ENCODE measurements around the gene BRD3OS.
"Not testable (repeated sequence)": the region's sequence is repeated elsewhere in the genome, so short reads cannot be mapped to it uniquely, and the experiment has no call there.

Gene BRD3OS

DNA sequence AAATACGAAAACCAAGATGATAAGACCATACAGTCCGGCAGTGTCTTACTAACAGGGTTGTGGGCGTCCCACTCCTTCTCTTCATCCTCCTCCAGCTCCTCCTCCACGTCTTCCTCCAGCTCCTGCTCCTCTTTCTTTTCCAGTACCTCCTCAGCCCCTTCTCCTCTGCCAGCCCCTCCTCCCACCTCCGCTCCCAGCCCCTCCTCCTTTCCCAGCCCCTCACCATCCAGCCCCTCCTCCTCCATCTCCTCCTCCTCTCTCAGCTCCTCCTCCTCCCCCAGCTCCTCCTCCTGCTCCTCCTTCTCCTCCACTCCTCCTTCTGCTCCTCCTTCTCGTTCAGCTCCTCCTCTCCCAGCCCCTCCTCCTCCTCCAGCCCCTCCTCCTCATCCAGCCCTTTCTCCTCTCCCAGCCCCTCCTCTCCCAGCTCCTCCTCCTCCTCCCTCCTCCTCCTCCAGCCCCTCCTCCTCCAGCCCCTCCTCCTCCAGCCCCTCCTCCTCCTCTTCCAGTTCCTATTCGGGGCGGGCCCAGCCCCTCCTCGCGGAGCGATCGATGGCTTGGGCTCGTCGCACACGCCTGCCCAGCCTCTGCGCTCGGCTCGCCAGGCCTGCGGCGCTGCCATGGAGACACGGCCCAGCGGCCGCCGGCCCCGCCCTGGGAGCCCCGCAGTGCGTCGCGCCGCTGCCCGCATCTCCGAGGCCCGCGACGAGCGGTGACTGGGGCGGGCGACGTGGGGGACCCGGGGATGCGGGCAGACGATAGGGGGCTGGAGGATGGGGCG is at the start of gene BRD3OS:
Gene BRD3OS, plus strand, starts transcription at position 654 of the 778 bp plus-strand sequence. CDS start 1,267 bp downstream, outside the sequence.
- peak; percentile 89 for FAIRE-seq

- FAIRE-seq: no peak
These were observed 49.8 kb upstream of the BRD3OS start for GRCh38 chr9:133975511-133975910.

DNA sequence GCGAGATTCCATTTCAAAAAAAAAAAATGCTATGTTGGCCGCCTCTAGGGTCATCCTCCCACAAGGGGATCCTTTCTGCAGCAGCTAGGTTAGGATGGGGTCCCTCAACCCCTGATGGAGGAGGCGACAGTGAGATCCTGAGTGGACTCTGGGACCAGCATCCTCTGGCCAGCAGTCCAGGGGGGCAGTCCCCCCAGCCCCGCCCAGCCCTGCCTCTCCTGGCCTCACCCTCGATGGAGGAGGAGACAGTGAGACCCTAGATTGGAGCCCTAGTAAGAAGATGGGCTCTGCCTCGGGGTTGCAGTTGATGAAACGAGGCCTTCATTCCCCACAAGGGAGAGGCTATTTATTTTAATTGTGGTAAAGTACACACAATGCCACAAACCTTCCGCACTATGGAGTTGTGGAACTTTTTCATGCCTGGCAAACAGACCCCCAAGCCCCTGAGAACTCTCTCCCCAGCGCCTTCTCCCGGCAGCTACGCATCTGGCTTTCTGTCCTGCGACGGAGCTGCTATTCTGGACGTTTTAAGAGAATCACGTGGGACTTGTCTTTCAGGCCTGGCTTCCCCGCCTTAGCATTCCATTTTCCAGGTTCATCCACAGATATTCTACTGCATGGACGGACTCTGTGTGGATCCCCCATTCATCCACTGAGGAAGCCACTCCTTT is 49.0 kb upstream of the BRD3OS start:
- no peak for FAIRE-seq

GRCh38 chr9:133976887-133977286 is 48.4 kb upstream of the BRD3OS start:
- no peak for FAIRE-seq

DNA sequence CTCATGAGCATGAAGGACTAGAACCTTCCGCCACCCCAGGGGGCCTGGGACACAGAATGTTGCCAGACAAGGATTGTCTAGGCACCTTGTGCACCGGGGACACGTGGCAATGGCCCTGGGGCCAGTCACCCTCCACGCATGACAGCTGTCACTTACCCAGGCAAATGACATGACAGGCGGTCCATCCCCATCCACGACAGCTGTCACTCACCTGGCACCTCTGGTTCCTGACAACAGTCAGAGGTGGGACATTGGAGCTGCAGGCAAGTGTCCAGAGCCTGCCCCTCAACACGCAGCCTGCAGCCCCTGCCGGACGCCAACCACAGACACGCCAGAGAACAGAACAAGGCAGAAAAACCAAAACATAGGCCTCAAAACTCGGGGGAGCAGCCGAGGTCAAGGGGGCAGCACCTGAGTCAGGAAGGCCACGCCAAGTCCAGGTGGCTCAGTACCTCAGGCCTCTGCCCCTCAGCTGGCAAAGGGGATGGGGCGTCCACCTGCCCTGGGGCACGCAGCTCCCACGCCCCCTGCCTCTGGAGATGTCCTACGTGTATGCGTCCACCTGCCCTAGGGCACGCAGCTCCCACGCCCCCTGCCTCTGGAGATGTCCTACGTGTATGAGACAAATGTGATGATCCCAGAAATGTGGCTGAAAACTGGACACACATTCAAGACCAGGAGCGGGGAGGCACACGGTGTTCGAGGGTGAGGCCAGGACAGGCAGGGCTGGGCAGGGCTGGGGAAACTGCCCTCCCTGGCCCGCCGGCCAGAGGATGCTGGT is 47.7 kb upstream of the BRD3OS start:
- no peak for FAIRE-seq

DNA sequence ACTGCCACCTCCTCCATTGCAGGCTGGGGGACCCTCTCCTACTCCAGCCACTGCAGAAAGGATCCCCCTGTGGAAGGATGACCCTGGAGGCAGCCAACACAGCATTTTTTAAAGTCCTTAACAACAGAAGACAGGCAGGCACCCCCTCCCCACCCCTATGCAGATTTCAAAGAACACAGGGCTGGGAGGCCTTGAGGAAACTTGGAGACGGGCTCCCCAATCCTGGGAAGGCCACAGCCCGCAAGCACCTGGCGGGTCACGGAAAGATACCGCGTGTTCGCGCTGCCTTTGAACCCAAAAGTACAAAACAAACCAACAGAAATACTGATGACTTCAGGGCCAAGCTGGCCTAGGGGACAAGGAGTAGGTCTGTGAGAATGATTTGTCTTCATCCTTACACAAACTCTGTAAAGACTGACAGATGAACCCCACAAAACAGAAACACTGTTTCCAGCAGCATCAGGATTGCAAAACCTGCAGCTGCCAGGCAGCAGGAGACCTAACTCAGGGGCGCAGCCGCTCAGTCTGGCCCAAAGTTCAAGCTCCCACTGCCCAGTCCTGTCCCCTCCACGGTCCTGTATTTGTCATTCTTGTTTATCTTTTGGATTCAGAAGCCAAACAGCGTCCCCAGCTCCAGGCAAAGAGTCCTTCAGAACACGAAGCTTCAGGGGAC is 46.9 kb upstream of the BRD3OS start:
- FAIRE-seq: no peak

DNA sequence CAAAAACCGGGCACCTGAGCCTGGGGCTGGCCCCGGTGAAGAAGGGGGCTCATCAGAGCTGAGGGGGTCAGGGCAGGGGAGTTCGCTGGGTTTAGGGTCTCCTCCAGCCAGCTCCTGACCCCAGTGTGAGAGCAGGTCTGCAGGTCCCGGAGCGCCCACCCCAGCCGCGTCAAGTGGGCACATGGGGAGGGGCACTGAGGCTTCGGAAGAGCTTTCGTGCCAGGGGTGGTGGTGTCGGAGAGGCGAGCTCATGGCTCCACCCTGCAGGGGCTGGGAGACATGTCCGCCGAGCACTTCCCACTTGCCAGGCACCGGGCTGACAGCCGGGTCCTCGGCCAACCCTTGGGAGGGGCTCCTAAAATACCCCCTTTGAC is 46.4 kb upstream of the BRD3OS start:
- FAIRE-seq: no peak

DNA sequence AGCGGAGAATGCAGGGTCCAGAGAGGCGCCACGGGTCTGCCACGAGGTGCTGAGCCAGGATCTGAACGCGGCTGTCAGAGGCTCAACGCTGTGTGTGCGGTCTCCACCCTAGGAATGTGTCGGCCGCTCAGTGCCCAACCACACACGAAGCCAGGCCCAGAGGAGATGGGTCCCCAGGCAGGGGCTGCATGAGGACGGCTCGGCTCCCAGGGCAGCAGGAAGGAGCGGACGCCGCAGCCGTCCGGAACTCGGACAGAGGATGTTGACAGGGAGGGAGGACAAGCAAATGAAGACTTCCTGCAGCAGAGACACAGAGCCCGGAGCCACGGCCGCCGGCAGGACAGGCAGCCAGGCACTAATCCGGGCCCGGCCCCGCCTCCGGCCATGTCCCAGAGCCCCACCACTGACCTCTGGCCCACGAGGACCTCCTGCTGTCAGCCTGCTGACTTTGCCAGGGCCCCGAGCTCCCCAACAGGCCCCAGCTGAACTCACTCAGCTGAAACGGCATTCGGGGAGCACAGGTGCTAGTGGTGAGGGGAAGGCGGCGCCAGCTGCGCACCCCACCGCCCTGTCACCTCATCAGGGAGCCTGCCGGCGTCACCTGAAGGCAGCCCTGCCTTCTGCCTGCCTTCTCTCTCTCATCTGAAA is 45.9 kb upstream of the BRD3OS start:
- FAIRE-seq: no peak

DNA sequence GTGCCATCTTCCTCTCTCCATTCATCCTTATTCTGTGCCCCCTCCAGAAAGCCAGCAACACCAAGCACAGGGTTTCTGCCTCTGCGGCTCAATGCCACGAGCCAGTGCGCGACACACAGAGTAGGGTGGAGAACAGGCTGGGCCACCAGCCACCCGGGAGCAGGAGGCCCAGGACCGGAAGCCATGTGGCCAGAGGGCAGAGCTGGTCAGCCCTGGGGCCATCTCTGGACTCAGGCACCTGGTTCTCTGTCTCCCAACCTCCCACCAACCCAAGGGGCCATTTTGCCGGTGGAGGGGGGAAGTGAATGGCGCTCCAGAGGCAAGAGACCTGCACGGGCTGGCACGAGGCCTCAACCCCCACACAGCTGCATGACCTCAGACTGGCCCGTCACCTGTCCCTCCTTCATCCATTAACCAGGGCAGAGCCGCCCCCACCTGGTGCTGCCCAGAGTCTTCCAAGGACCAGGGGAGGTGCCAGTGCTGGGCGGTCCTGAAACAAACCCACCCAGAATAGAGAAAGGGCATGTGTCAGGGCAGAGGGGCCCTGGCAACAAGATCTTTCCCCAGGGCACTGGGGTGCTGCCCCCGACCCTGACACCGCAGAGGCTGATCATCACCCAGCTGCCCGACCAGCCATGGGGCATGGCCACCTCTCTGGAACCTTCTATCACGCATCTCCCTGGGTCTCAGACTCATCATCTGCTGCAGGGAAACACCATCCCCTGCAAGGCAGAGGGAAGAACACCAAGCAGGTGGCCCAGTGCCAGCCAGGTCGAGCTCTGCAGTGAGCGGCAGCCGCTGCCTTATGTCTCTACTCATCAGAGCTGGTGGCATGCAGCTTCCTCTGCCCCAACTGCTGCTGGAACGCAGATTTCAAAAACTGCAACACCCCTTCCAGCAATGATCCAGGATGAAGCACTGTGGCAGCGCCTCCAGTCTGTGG is 45.1 kb upstream of the BRD3OS start:
- FAIRE-seq: no peak

DNA sequence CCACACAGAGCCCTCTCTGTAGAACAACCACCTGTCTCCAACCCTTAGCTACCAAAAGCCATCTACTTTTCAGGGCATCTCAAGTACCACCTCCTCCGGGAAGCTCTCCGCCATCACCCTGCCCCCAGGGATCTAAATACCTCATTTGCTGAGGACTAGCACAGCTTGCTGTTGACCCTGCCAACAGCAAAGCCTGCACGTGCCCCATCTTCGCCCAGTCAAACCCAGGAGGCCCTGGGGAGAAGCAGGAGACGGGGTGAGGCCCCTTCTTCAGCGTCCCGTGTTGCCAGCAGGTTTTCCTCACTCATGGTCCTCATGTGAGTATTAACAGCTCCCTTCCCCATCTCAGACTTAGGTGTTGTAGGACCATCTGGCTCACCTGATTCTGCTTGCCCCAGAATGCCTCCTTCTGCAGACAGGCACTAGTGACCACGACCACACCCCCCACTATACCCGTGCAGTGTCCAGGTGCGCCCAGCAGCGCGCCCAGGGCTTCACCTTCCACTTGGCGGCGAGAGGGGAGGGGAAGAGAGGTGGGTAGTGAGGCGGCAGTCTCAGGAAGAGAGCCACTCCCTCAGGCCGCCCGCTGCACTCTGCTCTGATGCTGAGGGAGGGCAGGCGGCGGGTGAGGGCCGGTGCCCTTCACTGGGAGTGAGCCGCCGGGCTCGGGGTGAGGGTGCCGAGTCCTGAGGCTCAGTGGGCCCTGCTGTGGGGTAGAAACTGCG is 44.3 kb upstream of the BRD3OS start:
- FAIRE-seq: no peak

DNA sequence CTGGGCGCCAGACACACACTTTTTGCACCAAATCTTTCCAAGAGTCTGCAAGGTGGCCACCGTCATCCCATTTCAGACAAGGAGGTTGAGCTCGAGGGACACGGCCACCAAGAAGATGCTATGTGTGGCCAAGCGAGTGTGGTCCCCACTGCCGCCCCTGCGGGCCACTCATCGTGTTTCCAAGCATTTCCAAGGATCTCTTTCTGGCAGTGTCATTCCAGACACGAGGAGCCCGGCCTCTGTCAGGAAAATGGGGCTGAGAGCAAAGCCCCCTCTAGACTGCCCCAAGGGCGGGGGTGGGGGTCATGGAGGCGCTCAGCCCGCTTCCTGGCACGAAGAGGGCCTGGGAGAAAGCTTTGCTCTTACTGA is 43.7 kb upstream of the BRD3OS start:
- no peak for FAIRE-seq

- FAIRE-seq: no peak
These were observed 43.2 kb upstream of the BRD3OS start for GRCh38 chr9:133981958-133982681.

DNA sequence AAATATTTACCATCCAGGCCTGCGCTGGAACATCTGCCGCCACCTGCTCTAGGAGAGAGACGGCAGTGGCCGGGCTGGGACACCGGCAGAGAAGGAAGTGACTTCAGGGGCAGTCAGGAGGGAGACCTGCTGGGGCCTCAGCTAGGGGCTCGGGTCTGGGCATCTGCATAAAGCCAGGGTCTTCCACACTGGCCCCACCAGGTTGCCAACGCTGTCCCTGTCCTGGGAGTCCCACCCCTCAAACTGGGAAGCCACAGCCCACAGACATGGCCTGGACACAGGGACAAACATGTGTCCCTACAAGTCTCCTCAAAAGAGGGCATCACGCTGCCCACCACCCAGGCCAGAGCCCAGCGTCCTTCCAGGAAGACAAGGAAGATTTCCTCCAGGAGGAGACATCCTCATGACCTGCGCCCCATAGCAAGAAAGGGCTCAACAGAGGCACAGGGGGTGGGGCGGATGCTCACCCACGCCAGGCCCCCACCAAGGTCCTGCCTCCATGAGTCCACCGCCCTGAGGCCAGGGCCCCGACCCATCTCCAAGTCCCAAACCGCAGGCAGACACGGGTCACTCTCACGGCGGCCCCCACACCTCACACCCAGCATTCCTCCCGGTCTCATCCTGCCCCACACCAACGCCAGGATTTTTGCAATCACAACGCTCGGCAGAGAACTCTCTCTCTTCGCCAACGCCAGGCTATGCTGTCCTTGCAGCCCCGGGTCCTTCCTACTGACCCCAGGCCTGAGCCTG is 42.1 kb upstream of the BRD3OS start:
- no peak for FAIRE-seq

DNA sequence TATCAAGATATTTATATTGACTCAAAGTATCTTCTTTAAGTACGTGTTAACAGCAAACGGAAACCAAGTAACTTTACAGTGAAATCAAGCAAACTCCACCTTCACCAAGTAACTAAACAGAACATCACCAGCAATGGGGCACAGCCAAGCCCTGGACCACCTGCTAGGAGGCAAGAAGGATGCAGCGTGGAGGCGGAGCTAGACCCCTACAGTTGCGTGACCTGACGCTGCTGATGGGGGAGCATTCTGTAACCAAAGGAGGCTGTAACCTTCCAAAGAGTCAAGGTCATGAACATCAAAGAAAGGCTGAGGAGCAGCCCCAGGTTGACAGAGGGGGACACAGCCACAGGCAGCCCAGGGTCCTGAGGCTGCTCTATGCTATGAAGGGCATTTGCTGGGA is 39.2 kb upstream of the BRD3OS start:
- FAIRE-seq: no peak

DNA sequence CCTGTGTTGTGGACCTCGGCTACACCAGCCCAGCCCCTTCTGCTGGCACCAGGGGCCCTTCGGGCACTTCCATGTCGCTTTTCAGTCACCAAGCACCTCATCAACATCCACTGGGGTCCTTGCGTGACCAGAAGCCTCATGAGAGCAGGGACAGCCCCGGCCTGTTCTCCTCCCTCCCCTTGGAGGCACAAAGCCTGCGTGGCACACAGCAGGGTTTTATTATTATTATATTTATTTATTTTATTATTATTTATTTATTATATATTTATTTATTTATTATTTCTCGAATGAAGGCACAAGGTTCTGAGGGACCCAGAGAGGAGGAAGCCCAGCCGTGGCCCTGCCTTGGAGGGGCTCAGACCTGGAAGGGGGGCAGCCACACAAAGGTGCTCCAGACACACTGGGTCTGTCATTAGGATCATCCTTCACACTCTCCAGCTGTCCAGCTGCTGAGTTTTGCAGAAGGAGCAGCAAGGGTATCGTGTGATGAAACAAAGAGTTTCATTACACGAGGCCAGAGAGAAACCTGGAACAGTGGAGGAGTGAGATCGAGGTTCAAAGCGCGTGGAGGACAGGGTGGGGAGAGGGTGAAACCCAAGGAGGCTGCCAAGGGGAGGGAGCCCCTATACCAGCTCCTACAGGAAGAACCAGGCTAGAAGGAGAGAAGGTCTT is 38.4 kb upstream of the BRD3OS start:
- FAIRE-seq: no peak

- FAIRE-seq: no peak
These were observed 37.9 kb upstream of the BRD3OS start for GRCh38 chr9:133987446-133987788.

GRCh38 chr9:133987946-133988665 is 37.2 kb upstream of the BRD3OS start:
- FAIRE-seq: no peak

DNA sequence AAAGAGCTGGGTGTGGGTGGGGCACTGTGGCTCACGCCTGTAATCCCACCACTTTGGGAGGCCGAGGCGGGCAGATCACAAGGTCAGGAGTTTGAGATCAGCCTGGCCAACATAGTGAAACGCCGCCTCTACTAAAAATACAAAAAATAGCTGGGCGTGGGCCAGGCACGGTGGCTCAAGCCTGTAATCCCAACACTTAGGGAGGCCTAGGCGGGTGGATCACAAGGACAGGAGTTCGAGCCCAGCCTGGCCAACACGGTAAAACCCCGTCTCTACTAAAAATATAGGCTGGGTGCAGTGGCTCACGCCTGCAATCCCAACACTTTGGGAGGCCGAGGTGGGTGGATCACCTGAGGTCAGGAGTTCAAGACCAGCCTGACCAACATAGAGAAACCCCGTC is 36.5 kb upstream of the BRD3OS start:
- FAIRE-seq: not testable (repeated sequence)
